HEK293 (cell line): ENCODE data around the gene LCN9.

ENCODE experiments used
- CTCF ChIA-PET: fragments of 350-600 bp; formaldehyde crosslinking; extraction: SDS; loops from one replicate; lab custom pipeline; 2021; ENCODE audit warnings: antibody characterized with exemption; lab: Yijun Ruan, JAX
- POLR2A ChIA-PET: fragments of 300-600 bp; formaldehyde crosslinking; extraction: SDS; loops from one replicate; lab custom pipeline; 2020; ENCODE audit warnings: antibody characterized with exemption, inconsistent platforms; lab: Yijun Ruan, JAX
- H3K27ac ChIP-seq: fragments of 200-500 bp; sonication (Bioruptor generic); 2 replicates; pipeline ENCODE4 v1.5.1; 2014; ENCODE audit warnings: low read depth, low read length, control low read depth, inconsistent platforms; ENCODE audit errors: extremely low read depth
- H3K36me3 ChIP-seq, 2 experiments: fragments of 200-500 bp in 1 of 2; sonication (Bioruptor generic) in 1 of 2; 1 replicate in 1 of 2; 2 replicates in 1 of 2; pipeline ENCODE4 v1.5.1; 2014 to 2017; ENCODE audit warnings: inconsistent platforms in 2 of 2, low read length in 2 of 2; ENCODE audit not compliant: control insufficient read depth in 2 of 2, insufficient read depth in 1 of 2
- H3K4me1 ChIP-seq: fragments of 200-500 bp; sonication (Bioruptor generic); 2 replicates; pipeline ENCODE4 v1.5.1; 2014; ENCODE audit warnings: mild to moderate bottlenecking, low read length, inconsistent platforms; ENCODE audit not compliant: control insufficient read depth, insufficient read depth
- H3K4me3 ChIP-seq: 2 replicates; pipeline ENCODE4 v1.5.1; 2011; ENCODE audit warnings: low read depth, mild to moderate bottlenecking, control low read depth, low read length, moderate library complexity
- H3K9me3 ChIP-seq: fragments of 200-500 bp; sonication (Bioruptor generic); 2 replicates; pipeline ENCODE4 v1.5.1; 2014; ENCODE audit warnings: low read depth, low read length, inconsistent platforms; ENCODE audit not compliant: control insufficient read depth, insufficient read depth
- BCL11B ChIP-seq: fragments of 450-650 bp; formaldehyde crosslinking; IDR thresholded peaks from 2 replicates; pipeline ENCODE4 v1.5.1; 2016; ENCODE audit warnings: low read depth, missing biosample characterization, missing genetic modification characterization
- GFI1B ChIP-seq: fragments of 450-650 bp; formaldehyde crosslinking; IDR thresholded peaks from 2 replicates; pipeline ENCODE4 v1.5.1; 2016; ENCODE audit warnings: missing biosample characterization, missing genetic modification characterization
- GLIS1 ChIP-seq: fragments of 450-650 bp; formaldehyde crosslinking; IDR thresholded peaks from 2 replicates; pipeline ENCODE4 v1.5.1; 2016; ENCODE audit warnings: missing biosample characterization, missing genetic modification characterization
- KLF10 ChIP-seq: fragments of 450-650 bp; IDR thresholded peaks from 2 replicates; pipeline ENCODE4 v1.5.1; 2018; ENCODE audit warnings: missing biosample characterization, mild to moderate bottlenecking, missing genetic modification characterization
- KLF16 ChIP-seq: fragments of 450-650 bp; formaldehyde crosslinking; IDR thresholded peaks from 2 replicates; pipeline ENCODE4 v1.5.1; 2017; ENCODE audit warnings: missing biosample characterization, missing genetic modification characterization
- MZF1 ChIP-seq: fragments of 450-650 bp; formaldehyde crosslinking; IDR thresholded peaks from 2 replicates; pipeline ENCODE4 v1.5.1; 2017; ENCODE audit warnings: missing biosample characterization, missing genetic modification characterization, borderline replicate concordance
- OVOL3 ChIP-seq: fragments of 450-650 bp; formaldehyde crosslinking; IDR thresholded peaks from 2 replicates; pipeline ENCODE4 v1.5.1; 2016; ENCODE audit warnings: missing biosample characterization, missing genetic modification characterization
- YY1 ChIP-seq: fragments of 450-650 bp; formaldehyde crosslinking; IDR thresholded peaks from 2 replicates; pipeline ENCODE4 v1.5.1; 2018; ENCODE audit warnings: missing biosample characterization, missing genetic modification characterization
- YY2 ChIP-seq: fragments of 450-650 bp; formaldehyde crosslinking; IDR thresholded peaks from 2 replicates; pipeline ENCODE4 v1.5.1; 2016; ENCODE audit warnings: missing biosample characterization, missing genetic modification characterization
- ZBTB1 ChIP-seq: fragments of 450-650 bp; formaldehyde crosslinking; IDR thresholded peaks from 2 replicates; pipeline ENCODE4 v1.5.1; 2016; ENCODE audit warnings: missing biosample characterization, missing genetic modification characterization
- ZFP3 ChIP-seq: fragments of 450-650 bp; formaldehyde crosslinking; IDR thresholded peaks from 2 replicates; pipeline ENCODE4 v1.5.1; 2016; ENCODE audit warnings: low read depth, missing biosample characterization, missing genetic modification characterization
- ZIC2 ChIP-seq: fragments of 450-650 bp; formaldehyde crosslinking; IDR thresholded peaks from 2 replicates; pipeline ENCODE4 v1.5.1; 2016; ENCODE audit warnings: missing biosample characterization, missing genetic modification characterization
- ZNF112 ChIP-seq: fragments of 450-650 bp; formaldehyde crosslinking; IDR thresholded peaks from 2 replicates; pipeline ENCODE4 v1.5.0; 2017; ENCODE audit warnings: missing biosample characterization, missing genetic modification characterization
- ZNF140 ChIP-seq: fragments of 450-650 bp; formaldehyde crosslinking; IDR thresholded peaks from 2 replicates; pipeline ENCODE4 v1.5.1; 2016; ENCODE audit warnings: missing biosample characterization, missing genetic modification characterization
- ZNF221 ChIP-seq: fragments of 450-650 bp; formaldehyde crosslinking; IDR thresholded peaks from 2 replicates; pipeline ENCODE4 v1.5.1; 2017; ENCODE audit warnings: missing biosample characterization, missing genetic modification characterization, borderline replicate concordance
- ZNF341 ChIP-seq: fragments of 450-650 bp; formaldehyde crosslinking; IDR thresholded peaks from 2 replicates; pipeline ENCODE4; 2016; ENCODE audit warnings: low read depth, missing biosample characterization, missing genetic modification characterization
- ZNF350 ChIP-seq: fragments of 450-650 bp; formaldehyde crosslinking; IDR thresholded peaks from 2 replicates; pipeline ENCODE4 v1.5.0; 2017; ENCODE audit warnings: missing biosample characterization, mild to moderate bottlenecking, missing genetic modification characterization
- ZNF510 ChIP-seq: fragments of 450-650 bp; formaldehyde crosslinking; IDR thresholded peaks from 2 replicates; pipeline ENCODE4 v1.5.1; 2018; ENCODE audit warnings: mild to moderate bottlenecking, missing genetic modification characterization, missing biosample characterization; ENCODE audit not compliant: insufficient replicate concordance
- ZNF514 ChIP-seq: fragments of 450-650 bp; formaldehyde crosslinking; IDR thresholded peaks from 2 replicates; pipeline ENCODE4 v1.5.1; 2016; ENCODE audit warnings: missing biosample characterization, missing genetic modification characterization
- ZNF548 ChIP-seq: fragments of 450-650 bp; formaldehyde crosslinking; IDR thresholded peaks from 2 replicates; pipeline ENCODE4 v1.5.1; 2016; ENCODE audit warnings: missing biosample characterization, missing genetic modification characterization
- ZNF549 ChIP-seq: fragments of 450-650 bp; IDR thresholded peaks from 2 replicates; pipeline ENCODE4 v1.5.1; 2018; ENCODE audit warnings: missing biosample characterization, missing genetic modification characterization, mild to moderate bottlenecking, inconsistent platforms, moderate library complexity
- ZNF580 ChIP-seq: fragments of 450-650 bp; formaldehyde crosslinking; IDR thresholded peaks from 2 replicates; pipeline ENCODE4 v1.5.1; 2016; ENCODE audit warnings: missing biosample characterization, missing genetic modification characterization
- ZNF596 ChIP-seq: fragments of 450-650 bp; IDR thresholded peaks from 2 replicates; pipeline ENCODE4 v1.5.0; 2018; ENCODE audit warnings: missing biosample characterization, mild to moderate bottlenecking, missing genetic modification characterization, moderate library complexity
- ZSCAN16 ChIP-seq: fragments of 450-650 bp; formaldehyde crosslinking; IDR thresholded peaks from 2 replicates; pipeline ENCODE4 v1.5.1; 2016; ENCODE audit warnings: missing biosample characterization, missing genetic modification characterization
- TF ChIP-seq, protein P1 (sequence below): fragments of 450-650 bp; formaldehyde crosslinking; IDR thresholded peaks from 2 replicates; pipeline ENCODE4 v1.5.1; 2017; ENCODE audit warnings: missing biosample characterization, mild to moderate bottlenecking, missing genetic modification characterization, moderate library complexity
- TF ChIP-seq, protein P2 (sequence below): fragments of 450-650 bp; formaldehyde crosslinking; IDR thresholded peaks from 2 replicates; pipeline ENCODE4 v1.5.1; 2016; ENCODE audit warnings: missing biosample characterization, missing genetic modification characterization
- TF ChIP-seq, protein P3 (sequence below): fragments of 450-650 bp; formaldehyde crosslinking; IDR thresholded peaks from 2 replicates; pipeline ENCODE4 v1.5.1; 2016; ENCODE audit warnings: missing biosample characterization, missing genetic modification characterization

Gene LCN9

DNA sequence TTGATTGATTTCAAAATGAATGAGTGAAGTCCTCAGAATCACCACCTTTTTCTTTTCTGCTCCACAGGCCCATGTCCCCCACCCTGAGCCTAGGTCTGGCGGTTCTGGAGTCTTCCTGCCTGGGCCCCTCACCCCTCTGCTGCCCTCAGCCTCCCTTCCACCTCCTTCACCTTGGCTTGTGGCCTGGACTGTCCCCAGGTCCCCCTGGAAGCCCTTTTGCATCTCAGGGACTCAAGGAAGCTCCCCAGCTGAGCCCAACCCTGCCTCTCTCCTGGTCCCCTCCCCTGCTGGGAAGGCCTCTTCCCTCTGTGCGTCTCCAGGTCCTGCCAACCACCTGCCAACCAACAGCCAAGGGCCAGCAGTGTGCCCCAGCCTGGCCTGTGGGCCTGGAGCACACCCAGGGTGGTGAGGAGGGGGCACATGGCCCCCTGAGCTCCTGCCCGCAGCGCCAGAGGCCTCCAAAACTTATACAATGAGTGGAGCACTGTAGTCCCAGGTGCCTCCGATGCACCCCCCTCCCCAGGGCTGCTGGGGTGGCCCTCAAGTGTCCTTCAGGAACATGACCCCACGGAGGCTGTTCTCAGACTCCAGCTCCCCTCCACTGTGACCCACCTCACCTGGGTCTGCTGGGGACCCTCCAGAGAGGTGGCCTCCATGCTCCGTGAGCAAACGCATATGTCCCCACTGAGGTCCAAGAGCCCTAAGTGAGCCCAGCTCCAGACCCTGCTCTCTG lies 44.1 kb upstream of the LCN9 start:
- Histone ChIP-seq H3K4me1 (no peaks in the 10 kb centered on the region), H3K27ac (no peak overlapping the region), H3K4me3 (no peak overlapping the region), H3K36me3 (no peaks in the 10 kb centered on the region), H3K9me3 (no peaks in the 10 kb centered on the region)
- ChIA-PET POLR2A (no interaction called here), CTCF (no interaction called here)
- TF ChIP-seq ZNF580 (tag by site-specific recombination) (no peak), BCL11B (tag by site-specific recombination) (no peak), KLF10 (no peak), OVOL3 (tag by site-specific recombination) (no peak), YY2 (tag by site-specific recombination) (no peak), YY1 (tag by site-specific recombination) (no peak), ZFP3 (tag by site-specific recombination) (no peak), ZNF548 (tag by site-specific recombination) (no peak), KLF16 (tag by site-specific recombination) (no peak), ZNF549 (tag by site-specific recombination) (no peak), MZF1 (tag by site-specific recombination) (no peak), GLIS1 (peak; percentile 90), ZNF112 (tag by site-specific recombination) (no peak), ZNF221 (no peak), ZNF514 (tag by site-specific recombination) (no peak), ZNF350 (tag by site-specific recombination) (no peak), ZNF596 (tag by site-specific recombination) (no peak), ZSCAN16 (tag by site-specific recombination) (no peak), ZNF341 (no peak), ZNF510 (tag by site-specific recombination) (no peak), GFI1B (tag by site-specific recombination) (no peak), ZIC2 (tag by site-specific recombination) (peak; percentile 25; the same call in 1 of the 2 replicates), ZNF140 (tag by site-specific recombination) (no peak)
- TF ChIP-seq, protein P1, sequence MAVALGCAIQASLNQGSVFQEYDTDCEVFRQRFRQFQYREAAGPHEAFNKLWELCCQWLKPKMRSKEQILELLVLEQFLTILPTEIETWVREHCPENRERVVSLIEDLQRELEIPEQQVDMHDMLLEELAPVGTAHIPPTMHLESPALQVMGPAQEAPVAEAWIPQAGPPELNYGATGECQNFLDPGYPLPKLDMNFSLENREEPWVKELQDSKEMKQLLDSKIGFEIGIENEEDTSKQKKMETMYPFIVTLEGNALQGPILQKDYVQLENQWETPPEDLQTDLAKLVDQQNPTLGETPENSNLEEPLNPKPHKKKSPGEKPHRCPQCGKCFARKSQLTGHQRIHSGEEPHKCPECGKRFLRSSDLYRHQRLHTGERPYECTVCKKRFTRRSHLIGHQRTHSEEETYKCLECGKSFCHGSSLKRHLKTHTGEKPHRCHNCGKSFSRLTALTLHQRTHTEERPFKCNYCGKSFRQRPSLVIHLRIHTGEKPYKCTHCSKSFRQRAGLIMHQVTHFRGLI (tag by site-specific recombination) = 0 out of 2 replicates have a peak, but pooled peaks have one; percentile 44
- TF ChIP-seq, protein P2, sequence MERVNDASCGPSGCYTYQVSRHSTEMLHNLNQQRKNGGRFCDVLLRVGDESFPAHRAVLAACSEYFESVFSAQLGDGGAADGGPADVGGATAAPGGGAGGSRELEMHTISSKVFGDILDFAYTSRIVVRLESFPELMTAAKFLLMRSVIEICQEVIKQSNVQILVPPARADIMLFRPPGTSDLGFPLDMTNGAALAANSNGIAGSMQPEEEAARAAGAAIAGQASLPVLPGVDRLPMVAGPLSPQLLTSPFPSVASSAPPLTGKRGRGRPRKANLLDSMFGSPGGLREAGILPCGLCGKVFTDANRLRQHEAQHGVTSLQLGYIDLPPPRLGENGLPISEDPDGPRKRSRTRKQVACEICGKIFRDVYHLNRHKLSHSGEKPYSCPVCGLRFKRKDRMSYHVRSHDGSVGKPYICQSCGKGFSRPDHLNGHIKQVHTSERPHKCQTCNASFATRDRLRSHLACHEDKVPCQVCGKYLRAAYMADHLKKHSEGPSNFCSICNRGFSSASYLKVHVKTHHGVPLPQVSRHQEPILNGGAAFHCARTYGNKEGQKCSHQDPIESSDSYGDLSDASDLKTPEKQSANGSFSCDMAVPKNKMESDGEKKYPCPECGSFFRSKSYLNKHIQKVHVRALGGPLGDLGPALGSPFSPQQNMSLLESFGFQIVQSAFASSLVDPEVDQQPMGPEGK (tag by site-specific recombination) = no peak

DNA sequence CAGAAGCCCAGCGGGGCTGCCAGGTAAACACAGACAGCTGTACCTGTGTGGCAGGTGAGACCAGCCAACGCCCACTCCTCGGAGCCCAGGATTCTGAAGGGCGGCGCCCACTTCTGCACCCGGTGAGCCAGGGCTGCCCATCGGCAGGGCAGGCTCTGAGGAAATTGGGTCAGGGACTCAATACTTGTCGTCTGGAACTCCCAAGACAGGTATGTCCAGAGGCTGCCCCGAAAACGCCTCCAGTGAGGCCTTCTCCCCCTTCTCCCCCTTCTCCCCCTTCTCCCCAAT lies 43.6 kb upstream of the LCN9 start:
- Histone ChIP-seq H3K36me3 (no peaks in the 10 kb centered on the region), H3K4me1 (no peaks in the 10 kb centered on the region), H3K9me3 (no peaks in the 10 kb centered on the region), H3K27ac (no peak overlapping the region), H3K4me3 (no peak overlapping the region)
- TF ChIP-seq, protein P3, sequence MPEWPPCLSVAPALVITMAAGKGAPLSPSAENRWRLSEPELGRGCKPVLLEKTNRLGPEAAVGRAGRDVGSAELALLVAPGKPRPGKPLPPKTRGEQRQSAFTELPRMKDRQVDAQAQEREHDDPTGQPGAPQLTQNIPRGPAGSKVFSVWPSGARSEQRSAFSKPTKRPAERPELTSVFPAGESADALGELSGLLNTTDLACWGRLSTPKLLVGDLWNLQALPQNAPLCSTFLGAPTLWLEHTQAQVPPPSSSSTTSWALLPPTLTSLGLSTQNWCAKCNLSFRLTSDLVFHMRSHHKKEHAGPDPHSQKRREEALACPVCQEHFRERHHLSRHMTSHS (tag by site-specific recombination) = no peak
- no peak for TF ChIP-seq ZBTB1 (tag by site-specific recombination)
- ChIA-PET POLR2A (no interaction called here), CTCF (no interaction called here)
